ENCODE results near the gene SSH2.
A peak's percentile ranks its signal among the peaks of the same experiment; 100 is the strongest.
"Not testable (repeated sequence)": the region's sequence is repeated elsewhere in the genome, so short reads cannot be mapped to it uniquely, and the experiment has no call there.

The SSH2 gene

GRCh38 chr17:29705386-29705785, 224.6 kb downstream of the SSH2 start:
- DNase-seq (ENCODE audit: low read depth) = no peak

GRCh38 chr17:29699283-29699682, 230.7 kb downstream of the SSH2 start:
- peak; percentile 50 for DNase-seq (ENCODE audit: low read depth)

- no peak for DNase-seq (ENCODE audit: low read depth)
Measured at GRCh38 chr17:29698837-29699236, 231.2 kb downstream of the SSH2 start.

GRCh38 chr17:29698019-29698777, 231.8 kb downstream of the SSH2 start:
- DNase-seq (ENCODE audit: low read depth) = no peak

GRCh38 chr17:29697371-29697770, 232.7 kb downstream of the SSH2 start:
- no peak for DNase-seq (ENCODE audit: low read depth)

GRCh38 chr17:29694918-29695563, 235.0 kb downstream of the SSH2 start:
- DNase-seq (ENCODE audit: low read depth) = no peak

GRCh38 chr17:29693751-29694150, 236.3 kb downstream of the SSH2 start:
- no peak for DNase-seq (ENCODE audit: low read depth)

GRCh38 chr17:29687596-29687995, 242.4 kb downstream of the SSH2 start:
- no peak for DNase-seq (ENCODE audit: low read depth)

GRCh38 chr17:29686993-29687590, 242.9 kb downstream of the SSH2 start:
- no peak for DNase-seq (ENCODE audit: low read depth)

- no peak for DNase-seq (ENCODE audit: low read depth)
Measured at GRCh38 chr17:29683481-29683880, 246.5 kb downstream of the SSH2 start.

GRCh38 chr17:29682987-29683386, 247.0 kb downstream of the SSH2 start:
- no peak for DNase-seq (ENCODE audit: low read depth)

- DNase-seq (ENCODE audit: low read depth) = no peak
Measured at GRCh38 chr17:29682054-29682453, 248.0 kb downstream of the SSH2 start.

- DNase-seq (ENCODE audit: low read depth) = no peak
Measured at GRCh38 chr17:29677824-29678223, 252.2 kb downstream of the SSH2 start.

- DNase-seq (ENCODE audit: low read depth) = peak; percentile 99
Measured at GRCh38 chr17:29677221-29677791, 252.7 kb downstream of the SSH2 start.

- not testable (repeated sequence) for DNase-seq (ENCODE audit: low read depth)
Measured at GRCh38 chr17:29675961-29676360, 254.1 kb downstream of the SSH2 start.

GRCh38 chr17:29674281-29674680, 255.7 kb downstream of the SSH2 start:
- DNase-seq (ENCODE audit: low read depth) = peak; percentile 34

GRCh38 chr17:29671661-29672060, 258.4 kb downstream of the SSH2 start:
- DNase-seq (ENCODE audit: low read depth) = no peak

- DNase-seq (ENCODE audit: low read depth) = no peak
Measured at GRCh38 chr17:29669266-29669665, 260.8 kb downstream of the SSH2 start.

- no peak for DNase-seq (ENCODE audit: low read depth)
Measured at GRCh38 chr17:29667969-29668368, 262.1 kb downstream of the SSH2 start.

- no peak for DNase-seq (ENCODE audit: low read depth)
Measured at GRCh38 chr17:29665481-29665810, 264.6 kb downstream of the SSH2 start.

GRCh38 chr17:29664743-29665480, 265.1 kb downstream of the SSH2 start:
- no peak for DNase-seq (ENCODE audit: low read depth)

GRCh38 chr17:29663155-29663554, 266.9 kb downstream of the SSH2 start:
- DNase-seq (ENCODE audit: low read depth) = peak; percentile 82

Measured in fibroblast of gingiva (primary cell).